IMR-90 (cell line): ENCODE measurements around the gene IL17D. TPM values are rescaled to one million over a fixed set of nuclear protein-coding genes. Genes with fewer than 3 reads are reported as not detected.

Experiments used
- ATAC-seq: fragments of 200-7000 bp; cut with Tn5 transposase; 2 replicates; pipeline ENCODE4 v1.9.1; 2020; ENCODE audit warnings: low read depth, mild to moderate bottlenecking, moderate library complexity
- BruUV-seq: library from RNA; stranded (reverse); fragments of 400-500 nt; replicated peaks from 2 replicates; lab custom pipeline; 2021; lab: Mats Ljungman, UMichigan
- CTCF ChIA-PET: fragments of 300-600 bp; formaldehyde crosslinking; extraction: SDS; loops from one replicate; lab custom pipeline; 2021; ENCODE audit warnings: antibody characterized with exemption; lab: Yijun Ruan, JAX
- POLR2A ChIA-PET: fragments of 300-600 bp; sonication (Branson Sonifier 250); formaldehyde crosslinking; loops from one replicate; lab custom pipeline; 2022; ENCODE audit warnings: antibody characterized with exemption; ENCODE audit not compliant: unreplicated experiment; lab: Charles Lee
- DNase-seq: peaks from one replicate; pipeline ENCODE4 v3.0.0; 2013
- H2AFZ ChIP-seq: replicated peaks from 2 replicates; pipeline ENCODE3; 2013; ENCODE audit warnings: low read length, mild to moderate bottlenecking; ENCODE audit not compliant: poor library complexity
- H2AK5ac ChIP-seq: 2 replicates; pipeline ENCODE4 v1.6.1; 2013; ENCODE audit warnings: low read depth, low read length, inconsistent platforms
- H2AK9ac ChIP-seq: replicated peaks from 2 replicates; pipeline ENCODE3; 2013; ENCODE audit warnings: mild to moderate bottlenecking, low read depth, low read length, moderate library complexity; ENCODE audit not compliant: poor library complexity
- H2BK120ac ChIP-seq: 2 replicates; pipeline ENCODE4 v1.6.1; 2013; ENCODE audit warnings: low read depth, low read length, inconsistent platforms
- H2BK15ac ChIP-seq: 3 replicates; pipeline ENCODE4 v1.6.1; 2013; ENCODE audit warnings: low read depth, low read length, inconsistent platforms
- H2BK20ac ChIP-seq: 2 replicates; pipeline ENCODE4 v1.6.1; 2013; ENCODE audit warnings: low read depth, mild to moderate bottlenecking, inconsistent platforms, low read length, moderate library complexity
- H2BK5ac ChIP-seq: 2 replicates; pipeline ENCODE4 v1.6.1; 2013; ENCODE audit warnings: mild to moderate bottlenecking, low read depth, low read length, inconsistent platforms; ENCODE audit not compliant: poor library complexity, severe bottlenecking
- H3K14ac ChIP-seq: replicated peaks from 2 replicates; pipeline ENCODE4 v1.6.1; 2013; ENCODE audit warnings: low read depth, low read length, inconsistent platforms
- H3K18ac ChIP-seq: 2 replicates; pipeline ENCODE4 v1.6.1; 2013; ENCODE audit warnings: low read depth, low read length, control low read depth
- H3K23ac ChIP-seq: 2 replicates; pipeline ENCODE4 v1.6.1; 2013; ENCODE audit warnings: low read depth, low read length, inconsistent platforms
- H3K27ac ChIP-seq: 2 replicates; pipeline ENCODE4 v1.5.1; 2013; ENCODE audit warnings: mild to moderate bottlenecking, control low read depth, low read length; ENCODE audit not compliant: insufficient read depth
- H3K27me3 ChIP-seq: 2 replicates; pipeline ENCODE4 v1.6.1; 2013; ENCODE audit warnings: low read length; ENCODE audit not compliant: control insufficient read depth, insufficient read depth
- H3K36me3 ChIP-seq: 2 replicates; pipeline ENCODE4 v1.6.1; 2013; ENCODE audit warnings: low read length, mixed read lengths; ENCODE audit not compliant: control insufficient read depth, insufficient read depth
- H3K4ac ChIP-seq: 2 replicates; pipeline ENCODE4 v1.6.1; 2013; ENCODE audit warnings: low read depth, low read length, inconsistent platforms
- H3K4me1 ChIP-seq: 2 replicates; pipeline ENCODE4 v1.6.1; 2013; ENCODE audit warnings: low read length, mixed read lengths; ENCODE audit not compliant: control insufficient read depth, insufficient read depth
- H3K4me2 ChIP-seq: 2 replicates; pipeline ENCODE4 v1.6.1; 2013; ENCODE audit warnings: low read depth, mild to moderate bottlenecking, control low read depth, low read length, moderate library complexity
- H3K4me3 ChIP-seq: 2 replicates; pipeline ENCODE4 v1.5.1; 2013; ENCODE audit warnings: low read depth, mild to moderate bottlenecking, control low read depth, low read length, moderate library complexity; ENCODE audit not compliant: insufficient read depth
- H3K56ac ChIP-seq: 2 replicates; pipeline ENCODE4 v1.6.1; 2013; ENCODE audit warnings: low read length, inconsistent platforms; ENCODE audit not compliant: insufficient read depth; ENCODE audit errors: extremely low read depth
- H3K79me1 ChIP-seq, 2 experiments: 2 replicates each; pipeline ENCODE4 v1.6.1; 2013; ENCODE audit warnings: low read length in 2 of 2, inconsistent platforms in 1 of 2, low read depth in 1 of 2
- H3K9ac ChIP-seq: 2 replicates; pipeline ENCODE4 v1.6.1; 2013; ENCODE audit warnings: low read depth, low read length, control low read depth
- H3K9me1 ChIP-seq: 2 replicates; pipeline ENCODE4 v1.6.1; 2013; ENCODE audit warnings: low read length, inconsistent platforms; ENCODE audit not compliant: insufficient read depth
- H3K9me3 ChIP-seq: 2 replicates; pipeline ENCODE4 v1.6.1; 2013; ENCODE audit warnings: low read length; ENCODE audit not compliant: control insufficient read depth, insufficient read depth
- H4K20me1 ChIP-seq: 2 replicates; pipeline ENCODE4 v1.6.1; 2013; ENCODE audit warnings: low read length, inconsistent platforms; ENCODE audit not compliant: insufficient read depth
- H4K5ac ChIP-seq: 2 replicates; pipeline ENCODE4 v1.6.1; 2013; ENCODE audit warnings: mild to moderate bottlenecking, low read depth, low read length, control low read depth
- H4K8ac ChIP-seq, 2 experiments: 2 replicates each; pipeline ENCODE4 v1.6.1; 2013; ENCODE audit warnings: low read depth in 2 of 2, low read length in 2 of 2, control low read depth in 1 of 2, inconsistent platforms in 1 of 2
- H4K91ac ChIP-seq: 2 replicates; pipeline ENCODE4 v1.6.1; 2013; ENCODE audit warnings: low read depth, low read length, inconsistent platforms; ENCODE audit not compliant: insufficient read depth
- MAFK ChIP-seq: IDR thresholded peaks from 2 replicates; pipeline ENCODE4 v1.6.1; 2012; ENCODE audit warnings: low read depth, low read length, improper control_type of control experiment
- MXI1 ChIP-seq: IDR thresholded peaks from 2 replicates; pipeline ENCODE4 v1.6.1; 2012; ENCODE audit warnings: low read depth, mild to moderate bottlenecking, low read length, moderate library complexity, borderline replicate concordance
- POLR2A ChIP-seq: IDR thresholded peaks from 2 replicates; pipeline ENCODE4 v1.6.1; 2012; ENCODE audit warnings: mild to moderate bottlenecking, low read depth, low read length
- RAD21 ChIP-seq: IDR thresholded peaks from 2 replicates; pipeline ENCODE4 v1.6.1; 2012; ENCODE audit warnings: low read length, improper control_type of control experiment
- RCOR1 ChIP-seq: IDR thresholded peaks from 2 replicates; pipeline ENCODE4 v1.6.1; 2012; ENCODE audit warnings: mild to moderate bottlenecking, low read length, improper control_type of control experiment; ENCODE audit not compliant: insufficient replicate concordance
- RFX5 ChIP-seq: IDR thresholded peaks from 2 replicates; pipeline ENCODE4 v1.8.0; 2012; ENCODE audit warnings: low read depth, mild to moderate bottlenecking, low read length, moderate library complexity
- WGBS, 2 experiments: methylation state at CpG; one replicate each; pipeline versions ENCODE4 v1.1.5 to v1.1.7; 2013; ENCODE audit warnings: missing lambda C conversion rate in 2 of 2; ENCODE audit not compliant: insufficient read length in 1 of 2; ENCODE audit errors: extremely low coverage in 2 of 2; 5-methylcytosine and 5-hydroxymethylcytosine counted together
- dilution Hi-C: fragments of 300-500 bp; cut with HindIII; formaldehyde crosslinking; loops from one replicate; pipeline ENCODE4 v1.14.3; 2018; ENCODE audit warnings: low sequenced_read_pairs; ENCODE audit not compliant: unreplicated experiment
- in situ Hi-C: fragments of 300-500 bp; cut with MboI; formaldehyde crosslinking; loops from 3 replicates; pipeline ENCODE4 v1.14.3; 2019; ENCODE audit warnings: low sequenced_read_pairs, inconsistent platforms, mixed read lengths
- intact Hi-C: fragments of 100-400 bp; cut with micrococcal nuclease; formaldehyde crosslinking; loops from 2 replicates; pipeline ENCODE4 v1.10.0; 2022
- polyA plus RNA-seq, 3 experiments: library from polyadenylated mRNA; depleted of rRNA; stranded (reverse); fragments of >200 nt; gene quantifications; 2 replicates each; pipeline ENCODE4 v1.2.3, GENCODE V29; 2012; ENCODE audit warnings: low replicate concordance in 1 of 3
- total RNA-seq: library from RNA; depleted of rRNA; stranded (reverse); fragments of >200 nt; gene quantifications from 2 replicates; pipeline ENCODE4 v1.2.3, GENCODE V29; 2012; rRNA removed
- TF ChIP-seq, protein P1 (sequence below): fragments of 150-350 bp; IDR thresholded peaks from 2 replicates; pipeline ENCODE4 v1.6.1; 2016; ENCODE audit warnings: low read depth, mild to moderate bottlenecking, low read length, moderate library complexity, borderline replicate concordance

IL17D gene
- total and polyA plus RNA-seq, 2 of the 4 experiments (the other 2 are of a cell fraction): 0.72 to 1.4 TPM

DNA sequence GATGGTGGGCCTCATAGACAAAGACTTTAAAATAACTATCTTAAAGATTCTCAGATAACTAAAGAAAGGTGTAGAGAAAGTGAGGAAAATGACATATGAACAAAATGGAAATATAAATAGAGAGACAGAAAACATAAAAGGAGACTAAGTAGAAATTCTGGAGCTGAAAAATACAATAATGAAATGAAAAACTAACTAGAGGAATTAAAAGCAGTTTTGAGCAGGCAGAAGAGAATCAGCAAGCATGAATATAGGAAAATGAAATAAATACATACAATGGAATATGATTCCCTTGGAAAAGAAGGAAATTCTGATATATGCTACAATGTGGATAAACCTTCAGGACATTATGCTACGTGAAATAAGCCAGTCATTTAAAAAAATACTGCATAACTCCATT, 66.3 kb downstream of the IL17D start:
- Histone ChIP-seq H3K4me1 (peaks cover 2% of the 10 kb centered on the region; the same call in 1 of the 2 replicates), H2AK9ac (no peak overlapping the region), H3K4me3 (no peak overlapping the region), H2BK5ac (no peak overlapping the region), H3K9me1 (no peaks in the 10 kb centered on the region; the same call in 1 of the 2 replicates), H2BK15ac (no peak overlapping the region), H3K27me3 (no peaks in the 10 kb centered on the region), H3K14ac (no peak overlapping the region), H3K9me3 (no peaks in the 10 kb centered on the region), H3K18ac (no peak overlapping the region), H4K5ac (no peak overlapping the region), H3K23ac (no peak overlapping the region), H4K91ac (no peak overlapping the region), H4K20me1 (no peaks in the 10 kb centered on the region), H3K9ac (no peak overlapping the region), H3K27ac (no peak overlapping the region), H3K4ac (no peak overlapping the region), H3K56ac (no peak overlapping the region), H2BK20ac (no peak overlapping the region), H2AK5ac (no peak overlapping the region), H3K36me3 (peaks cover 2% of the 10 kb centered on the region; the same call in 1 of the 2 replicates), H2AFZ (no peak overlapping the region), H2BK120ac (no peak overlapping the region), H3K79me1 (peaks cover 12 to 20% of the 10 kb centered on the region in 2 experiments), H3K4me2 (no peak overlapping the region), H4K8ac (no peak overlapping the region)
- intact Hi-C loops: no loop called here
- BruUV-seq: no TSS peak
- TF ChIP-seq POLR2A: no peak
- TF ChIP-seq MXI1: no peak
- TF ChIP-seq RFX5: no peak
- TF ChIP-seq RCOR1: no peak
- TF ChIP-seq, protein P1, sequence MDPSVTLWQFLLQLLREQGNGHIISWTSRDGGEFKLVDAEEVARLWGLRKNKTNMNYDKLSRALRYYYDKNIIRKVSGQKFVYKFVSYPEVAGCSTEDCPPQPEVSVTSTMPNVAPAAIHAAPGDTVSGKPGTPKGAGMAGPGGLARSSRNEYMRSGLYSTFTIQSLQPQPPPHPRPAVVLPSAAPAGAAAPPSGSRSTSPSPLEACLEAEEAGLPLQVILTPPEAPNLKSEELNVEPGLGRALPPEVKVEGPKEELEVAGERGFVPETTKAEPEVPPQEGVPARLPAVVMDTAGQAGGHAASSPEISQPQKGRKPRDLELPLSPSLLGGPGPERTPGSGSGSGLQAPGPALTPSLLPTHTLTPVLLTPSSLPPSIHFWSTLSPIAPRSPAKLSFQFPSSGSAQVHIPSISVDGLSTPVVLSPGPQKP: no peak
- no peak for TF ChIP-seq MAFK
- no peak for TF ChIP-seq RAD21
- CTCF ChIA-PET: interaction anchor here (0.6 kb wide), 1 partner anchor 57 kb away, joined by 3 read pairs; no protein-coding TSS in a partner anchor
- no CpG with 5 or more reads among the region's 1 CpG for WGBS, 2 experiments
- DNase-seq (no peak), ATAC-seq (no peak)
- POLR2A ChIA-PET: interaction anchor here (0.6 kb wide), 1 partner anchor 20 kb away, joined by 6 read pairs; no protein-coding TSS in a partner anchor
- in situ Hi-C loops: no loop called here
- dilution Hi-C loops: no loop called here

Other genes starting within 250 kb of the IL17D start
- 10.6 and 11.7 TPM in 2 replicates for gene CRYL1, start 177.8 kb upstream of the IL17D start, total RNA-seq
- 16.4 TPM in 2 replicates for gene CRYL1, start 177.8 kb upstream of the IL17D start, polyA plus RNA-seq (2012; rRNA removed)
- 8.6 and 13.3 TPM in 2 replicates for gene IFT88, start 136.5 kb upstream of the IL17D start, total RNA-seq
- 4.5 and 5.5 TPM in 2 replicates for gene IFT88, start 136.5 kb upstream of the IL17D start, polyA plus RNA-seq (2012; rRNA removed)
- 10.6 and 11.7 TPM in 2 replicates for gene EEF1AKMT1, start 70.3 kb downstream of the IL17D start, total RNA-seq
- gene EEF1AKMT1, start 70.3 kb downstream of the IL17D start, polyA plus RNA-seq (2012; rRNA removed): 7.4 and 10.0 TPM in 2 replicates
- 21.1 and 25.3 TPM in 2 replicates for gene XPO4, start 199.0 kb downstream of the IL17D start, total RNA-seq
- 3.8 and 5.0 TPM in 2 replicates for gene XPO4, start 199.0 kb downstream of the IL17D start, polyA plus RNA-seq (2012; rRNA removed)